Measurements from ENCODE around the gene MAPKAPK3. TPM values are rescaled to one million over a fixed set of nuclear protein-coding genes. Genes with fewer than 3 reads are reported as not detected.

Gene MAPKAPK3
- polyA plus RNA-seq, 1 donor from 2014 or later = 4.3 TPM

DNA sequence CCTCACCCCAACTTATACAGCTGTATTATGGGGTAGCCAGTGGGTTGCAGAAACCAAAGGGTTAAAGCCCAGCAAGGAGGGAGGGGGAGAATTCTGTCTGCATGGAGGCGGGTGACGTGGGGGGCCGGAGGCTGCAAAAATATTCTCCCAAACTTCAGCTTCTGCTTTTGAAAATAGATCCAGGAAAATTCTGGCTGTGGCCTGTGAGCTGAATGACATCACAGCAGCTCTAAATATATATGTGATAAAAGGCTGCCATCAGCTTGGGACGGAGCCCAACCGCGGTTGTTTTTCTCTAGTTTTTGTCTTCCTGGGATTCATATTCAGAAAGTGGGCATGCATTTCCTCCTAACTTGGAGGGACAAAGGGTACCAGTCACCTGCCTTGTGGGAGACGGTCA lies 27.6 kb downstream of the MAPKAPK3 start:
- Histone ChIP-seq H3K36me3 (ENCODE audit: insufficient read depth, low read length) (no peaks in the 10 kb centered on the region), H3K9me2 (ENCODE audit: insufficient read depth, low read length) (no peaks in the 10 kb centered on the region), H3K27me3 (ENCODE audit: insufficient read depth, low read depth, low read length) (no peaks in the 10 kb centered on the region), H3K79me2 (replicated peaks; ENCODE audit: insufficient read depth, low read length) (no peaks in the 10 kb centered on the region), H3K4me2 (ENCODE audit: low read length) (no peak overlapping the region), H3K9me3 (ENCODE audit: low read length) (no peaks in the 10 kb centered on the region), H3K27ac (ENCODE audit: low read length) (no peak overlapping the region), H4K20me1 (ENCODE audit: insufficient read depth) (no peaks in the 10 kb centered on the region), H3F3A (ENCODE audit: insufficient read depth, low read length, poor library complexity, severe bottlenecking) (no peaks in the 10 kb centered on the region), H3K4me3 (ENCODE audit: low read length) (no peak overlapping the region), H2AFZ (ENCODE audit: low read depth, low read length) (no peak overlapping the region), H3K9ac (ENCODE audit: low read length) (no peak overlapping the region)
- TF ChIP-seq, protein P1, sequence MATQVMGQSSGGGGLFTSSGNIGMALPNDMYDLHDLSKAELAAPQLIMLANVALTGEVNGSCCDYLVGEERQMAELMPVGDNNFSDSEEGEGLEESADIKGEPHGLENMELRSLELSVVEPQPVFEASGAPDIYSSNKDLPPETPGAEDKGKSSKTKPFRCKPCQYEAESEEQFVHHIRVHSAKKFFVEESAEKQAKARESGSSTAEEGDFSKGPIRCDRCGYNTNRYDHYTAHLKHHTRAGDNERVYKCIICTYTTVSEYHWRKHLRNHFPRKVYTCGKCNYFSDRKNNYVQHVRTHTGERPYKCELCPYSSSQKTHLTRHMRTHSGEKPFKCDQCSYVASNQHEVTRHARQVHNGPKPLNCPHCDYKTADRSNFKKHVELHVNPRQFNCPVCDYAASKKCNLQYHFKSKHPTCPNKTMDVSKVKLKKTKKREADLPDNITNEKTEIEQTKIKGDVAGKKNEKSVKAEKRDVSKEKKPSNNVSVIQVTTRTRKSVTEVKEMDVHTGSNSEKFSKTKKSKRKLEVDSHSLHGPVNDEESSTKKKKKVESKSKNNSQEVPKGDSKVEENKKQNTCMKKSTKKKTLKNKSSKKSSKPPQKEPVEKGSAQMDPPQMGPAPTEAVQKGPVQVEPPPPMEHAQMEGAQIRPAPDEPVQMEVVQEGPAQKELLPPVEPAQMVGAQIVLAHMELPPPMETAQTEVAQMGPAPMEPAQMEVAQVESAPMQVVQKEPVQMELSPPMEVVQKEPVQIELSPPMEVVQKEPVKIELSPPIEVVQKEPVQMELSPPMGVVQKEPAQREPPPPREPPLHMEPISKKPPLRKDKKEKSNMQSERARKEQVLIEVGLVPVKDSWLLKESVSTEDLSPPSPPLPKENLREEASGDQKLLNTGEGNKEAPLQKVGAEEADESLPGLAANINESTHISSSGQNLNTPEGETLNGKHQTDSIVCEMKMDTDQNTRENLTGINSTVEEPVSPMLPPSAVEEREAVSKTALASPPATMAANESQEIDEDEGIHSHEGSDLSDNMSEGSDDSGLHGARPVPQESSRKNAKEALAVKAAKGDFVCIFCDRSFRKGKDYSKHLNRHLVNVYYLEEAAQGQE (IDR thresholded peaks at IDR 0.05; ENCODE audit: borderline replicate concordance) = no peak
- TF ChIP-seq TAF1 (IDR thresholded peaks at IDR 0.05; ENCODE audit: low read depth) (no peak), RAD21 (conservative IDR thresholded peaks at IDR 0.05) (no peak), CTCF (IDR thresholded peaks at IDR 0.05; ENCODE audit: poor library complexity, severe bottlenecking) (no peak), MXI1 (conservative IDR thresholded peaks at IDR 0.05; ENCODE audit: poor library complexity, severe bottlenecking) (no peak), POLR2AphosphoS5 (IDR thresholded peaks at IDR 0.05) (no peak), SMC3 (conservative IDR thresholded peaks at IDR 0.05; ENCODE audit: poor library complexity) (no peak), EZH2 (IDR thresholded peaks at IDR 0.05; ENCODE audit: borderline replicate concordance, insufficient read depth, low read length, poor library complexity, severe bottlenecking) (no peak)

DNA sequence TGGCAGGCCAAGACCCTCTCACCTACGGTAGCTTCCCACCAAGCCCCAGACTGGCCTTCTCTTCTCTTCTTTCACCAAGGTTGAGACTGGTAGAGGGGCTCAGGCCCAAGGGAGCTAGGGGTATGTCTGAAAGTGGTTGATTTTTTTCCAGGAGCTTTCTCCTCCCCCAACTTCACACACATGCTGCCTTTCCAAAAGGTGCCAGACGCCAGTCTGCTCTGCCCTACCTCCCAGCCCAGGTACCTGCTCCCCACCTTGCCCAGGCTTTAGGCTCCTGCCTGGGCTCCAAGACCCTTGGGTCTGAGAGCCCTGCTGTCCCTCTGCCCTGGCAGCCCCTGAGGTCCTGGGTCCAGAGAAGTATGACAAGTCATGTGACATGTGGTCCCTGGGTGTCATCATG lies 28.4 kb downstream of the MAPKAPK3 start:
- Histone ChIP-seq H3K4me2 (ENCODE audit: low read length) (no peak overlapping the region), H2AFZ (ENCODE audit: low read depth, low read length) (no peak overlapping the region), H3K9ac (ENCODE audit: low read length) (no peak overlapping the region), H3K79me2 (replicated peaks; ENCODE audit: insufficient read depth, low read length) (no peaks in the 10 kb centered on the region), H3K9me3 (ENCODE audit: low read length) (no peaks in the 10 kb centered on the region), H3K36me3 (ENCODE audit: insufficient read depth, low read length) (no peaks in the 10 kb centered on the region), H3K4me3 (ENCODE audit: low read length) (no peak overlapping the region), H3K9me2 (ENCODE audit: insufficient read depth, low read length) (no peaks in the 10 kb centered on the region), H3K27me3 (ENCODE audit: insufficient read depth, low read depth, low read length) (no peaks in the 10 kb centered on the region), H3F3A (ENCODE audit: insufficient read depth, low read length, poor library complexity, severe bottlenecking) (no peaks in the 10 kb centered on the region), H4K20me1 (ENCODE audit: insufficient read depth) (no peaks in the 10 kb centered on the region), H3K27ac (ENCODE audit: low read length) (no peak overlapping the region)
- TF ChIP-seq EP300 (conservative IDR thresholded peaks at IDR 0.05; ENCODE audit: poor library complexity, severe bottlenecking) (no peak), SMC3 (conservative IDR thresholded peaks at IDR 0.05; ENCODE audit: poor library complexity) (no peak), TAF1 (IDR thresholded peaks at IDR 0.05; ENCODE audit: low read depth) (no peak), MXI1 (conservative IDR thresholded peaks at IDR 0.05; ENCODE audit: poor library complexity, severe bottlenecking) (no peak), RAD21 (conservative IDR thresholded peaks at IDR 0.05) (no peak)
- TF ChIP-seq, protein P1 (IDR thresholded peaks at IDR 0.05; ENCODE audit: borderline replicate concordance) = no peak
